GM18498 (cell line): Measurements from ENCODE around the gene OSER1.

ENCODE experiments used
- ATAC-seq: cut with Tn5 transposase; IDR thresholded peaks from one replicate; pipeline ENCODE4 v1.9.1; 2021; ENCODE audit warnings: mild to moderate bottlenecking, moderate library complexity; ENCODE audit not compliant: unreplicated experiment

OSER1 gene

DNA sequence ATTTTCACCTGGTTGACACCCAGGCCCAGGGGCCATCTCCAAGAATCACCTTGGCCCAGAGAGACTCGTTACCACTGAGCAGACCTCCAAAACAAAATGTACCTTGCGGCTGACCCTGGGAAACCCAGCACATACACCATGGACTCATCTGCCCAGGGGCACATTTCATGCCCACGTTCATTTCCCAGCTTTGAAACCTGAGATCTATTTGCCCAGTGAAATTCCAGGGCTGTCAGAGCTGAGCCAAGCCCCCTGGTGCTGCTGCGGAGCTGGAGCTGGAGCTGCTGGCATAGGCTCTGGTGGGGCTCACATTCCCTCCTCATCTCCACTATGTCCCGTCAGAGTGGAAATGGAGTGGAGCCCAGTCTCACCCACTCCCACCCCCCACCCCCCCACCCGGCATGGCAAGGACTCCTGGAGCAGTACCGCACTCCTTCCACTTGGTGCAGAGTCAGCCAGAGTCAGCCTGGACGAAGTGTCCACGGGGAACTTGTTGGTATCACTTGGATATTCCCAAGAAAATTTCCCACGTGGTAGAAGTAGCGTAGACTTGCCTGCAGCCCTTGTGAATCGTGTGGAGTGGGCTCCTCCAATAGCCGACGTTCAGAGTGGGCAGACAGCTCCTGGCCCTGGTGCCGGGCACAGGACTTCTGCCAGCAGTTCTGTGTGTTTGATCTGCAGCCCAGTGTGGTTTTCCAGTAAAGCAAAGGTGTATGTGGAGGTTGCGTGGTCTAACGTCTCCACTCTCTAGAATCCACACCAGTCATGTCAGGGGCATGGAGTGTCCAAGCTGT is 18.1 kb upstream of the OSER1 start:
- no peak for ATAC-seq

DNA sequence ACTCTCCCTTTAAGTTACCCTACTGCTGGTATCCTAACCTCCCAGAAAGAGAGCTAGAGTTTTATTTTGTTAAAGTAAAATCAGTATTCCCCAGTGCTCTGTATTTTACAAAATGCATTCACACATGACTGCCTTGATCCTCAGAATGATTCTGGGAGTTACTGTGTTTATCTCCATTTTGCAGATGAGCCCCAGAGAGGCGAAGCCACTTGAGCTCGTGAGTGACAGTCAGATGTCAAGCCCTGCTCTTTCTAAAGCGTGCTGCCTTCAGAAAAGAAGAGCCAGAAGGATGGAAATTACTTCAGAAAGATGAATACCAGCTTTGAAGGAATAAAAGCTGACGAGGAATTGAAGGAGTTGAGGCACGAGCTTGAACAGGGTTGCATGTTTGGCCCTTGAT is 14.1 kb upstream of the OSER1 start:
- no peak for ATAC-seq

DNA sequence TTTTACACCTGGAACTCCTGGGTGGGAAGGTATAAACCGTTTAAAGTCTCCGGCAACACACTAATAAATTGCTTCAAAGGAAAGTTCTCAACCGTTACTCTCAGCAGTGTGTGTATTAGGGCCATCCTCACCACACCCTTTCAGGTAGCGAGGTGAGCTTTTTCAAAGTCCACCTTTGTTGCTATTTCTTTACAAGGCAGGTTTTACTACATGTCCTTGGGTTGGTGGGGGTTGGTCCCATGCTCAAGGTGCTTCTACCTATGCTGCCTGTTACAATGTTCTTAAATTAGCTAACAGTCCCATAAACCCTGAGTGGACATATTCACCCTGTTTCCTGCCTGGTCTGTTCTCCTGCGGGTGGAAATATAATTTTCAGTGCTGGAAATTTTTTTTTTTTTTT is 13.2 kb upstream of the OSER1 start:
- ATAC-seq, result no peak

DNA sequence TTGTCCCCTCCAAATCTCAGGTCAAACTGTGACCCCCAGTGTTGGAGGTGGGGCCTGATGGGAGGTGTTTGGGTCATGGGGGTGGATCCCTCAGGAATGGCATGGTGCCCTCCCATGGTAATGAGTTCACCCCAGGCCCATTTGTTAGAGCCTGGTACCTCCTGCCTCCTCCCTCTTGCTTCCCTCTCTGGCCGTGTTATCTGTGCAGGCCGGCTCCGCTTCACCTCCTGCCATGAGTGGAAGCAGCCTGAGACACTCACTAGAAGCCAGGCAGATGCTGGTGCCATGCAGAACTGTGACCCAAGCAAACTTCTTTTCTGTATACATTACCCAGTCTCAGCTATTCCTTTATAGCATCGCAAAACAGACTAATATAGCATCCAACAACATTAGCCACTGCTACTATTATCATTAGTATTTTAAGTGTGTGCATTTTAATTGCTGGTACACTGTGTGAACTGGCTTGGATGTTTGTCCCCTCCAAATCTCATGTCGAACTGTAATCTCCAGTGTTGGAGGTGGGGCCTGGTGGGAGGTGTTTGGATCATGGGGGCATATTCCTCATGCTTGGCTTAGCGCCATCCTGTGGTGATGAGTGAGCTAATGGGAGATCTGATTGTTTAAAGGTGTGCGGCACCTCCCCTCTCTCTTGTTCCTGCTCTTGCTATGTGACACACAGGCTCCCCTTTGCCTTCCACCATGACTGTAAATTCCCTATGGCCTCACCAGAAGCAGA is 12.2 kb upstream of the OSER1 start:
- no peak for ATAC-seq

DNA sequence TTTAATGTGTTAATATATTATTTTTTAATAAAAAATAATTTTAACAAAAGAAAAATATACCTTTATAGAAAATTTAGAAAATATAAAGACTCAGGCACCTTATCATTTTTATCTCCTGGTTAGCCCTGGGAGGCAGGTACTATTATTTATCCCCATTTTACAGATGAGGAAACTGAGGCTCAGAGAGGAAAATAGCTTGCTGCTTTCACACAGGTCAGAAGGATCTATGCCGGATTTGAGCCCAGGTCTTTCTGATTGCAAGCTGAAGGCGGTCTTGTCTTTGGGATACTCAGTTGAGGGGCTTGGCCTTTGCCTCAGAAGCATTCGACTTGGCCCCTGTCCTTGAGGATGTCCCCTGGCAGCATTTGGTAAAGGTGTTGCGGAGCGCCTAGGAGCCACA is 11.5 kb upstream of the OSER1 start:
- no peak for ATAC-seq

DNA sequence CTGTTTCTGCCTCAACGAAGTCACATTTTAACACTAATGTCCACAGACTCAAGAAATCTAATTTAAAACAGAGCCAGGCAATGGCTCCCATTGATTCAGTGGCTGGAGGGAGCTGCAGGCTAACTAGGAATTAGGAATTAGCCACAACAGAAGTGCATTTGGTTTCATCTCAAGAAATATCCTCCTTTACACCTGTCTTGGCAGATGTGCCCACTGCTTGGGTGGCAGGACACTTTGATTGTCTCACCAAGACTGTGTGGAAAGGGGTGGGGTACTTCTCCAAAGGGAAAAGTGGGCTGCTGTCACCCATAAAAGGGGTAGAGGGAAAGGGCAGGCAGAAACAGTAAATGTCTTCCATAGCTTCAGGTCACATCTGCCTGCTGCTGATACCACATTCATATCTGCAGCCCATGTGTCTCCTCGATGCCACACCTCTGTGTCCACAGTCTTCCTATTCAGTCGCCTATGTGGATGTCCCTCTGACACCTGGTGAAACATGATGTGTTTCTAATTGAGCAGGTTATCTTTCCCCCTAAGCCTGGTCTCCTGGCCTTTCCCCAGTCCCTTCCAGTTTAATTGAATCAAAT is 10.9 kb upstream of the OSER1 start:
- ATAC-seq, result no peak

DNA sequence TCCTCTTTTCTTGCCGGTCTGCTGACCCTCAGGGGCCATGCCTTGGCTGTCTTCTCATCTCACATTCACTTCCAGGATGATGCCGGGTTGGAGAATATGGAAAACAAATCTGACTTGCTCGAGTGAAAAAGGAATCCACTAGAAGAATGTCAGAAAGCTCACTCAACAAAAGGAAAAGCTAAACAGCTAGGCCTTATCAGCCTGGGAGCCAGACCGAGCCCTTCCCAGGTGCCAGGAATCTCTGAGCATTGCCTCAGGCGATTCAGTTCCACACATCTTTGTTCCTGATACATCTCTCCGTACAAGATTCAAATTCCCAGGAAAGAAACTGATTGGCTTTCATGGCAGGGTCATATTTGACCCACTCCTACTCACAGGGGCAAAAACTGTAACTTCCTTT is 9.2 kb upstream of the OSER1 start:
- no peak for ATAC-seq

DNA sequence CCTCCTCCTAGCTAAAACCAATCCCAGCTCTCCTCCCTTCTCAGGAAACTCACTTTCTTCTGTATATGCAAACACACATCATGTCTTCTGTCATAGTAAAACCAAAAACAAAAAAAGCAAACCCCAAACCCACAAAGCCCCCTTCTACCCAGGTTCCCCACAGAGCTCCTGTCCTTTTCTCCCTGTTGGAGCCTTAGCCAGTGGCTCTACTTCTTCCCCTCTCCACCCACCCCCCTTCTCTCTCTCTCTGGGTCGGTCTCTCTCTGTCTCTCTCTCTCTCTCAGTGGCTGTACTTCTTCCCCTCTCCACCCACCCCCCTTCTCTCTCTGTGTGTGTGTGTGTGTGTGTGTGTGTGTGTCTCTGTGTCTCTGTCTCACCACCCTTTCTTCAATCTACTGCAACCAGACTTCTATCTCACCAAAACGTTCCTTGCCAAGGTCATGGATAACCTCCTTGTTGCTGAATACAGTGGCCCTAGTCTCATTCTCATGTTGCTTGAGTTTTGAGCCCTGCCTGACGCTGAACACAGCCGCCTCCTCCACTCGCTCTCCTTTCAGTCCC is 8.7 kb upstream of the OSER1 start:
- ATAC-seq, result no peak

DNA sequence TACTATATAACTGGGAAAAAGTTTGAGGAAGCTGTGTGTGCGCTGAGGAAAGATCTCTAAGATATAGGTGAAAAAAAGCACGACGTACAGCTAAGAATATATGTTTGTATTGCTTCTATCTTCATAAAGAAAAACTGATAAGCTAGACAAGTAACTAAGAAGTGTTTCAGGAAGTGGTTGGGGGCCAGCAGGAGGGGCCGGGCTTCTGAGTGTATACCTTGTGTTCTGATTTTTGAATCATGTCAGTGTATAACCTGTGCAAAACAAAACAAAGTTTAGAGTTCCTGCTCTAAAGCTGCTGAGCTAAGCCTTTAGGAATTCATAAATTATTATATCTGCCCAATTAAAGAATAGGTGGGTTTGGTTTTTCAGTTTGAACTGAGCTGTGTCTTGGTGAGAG is 7.9 kb upstream of the OSER1 start:
- no peak for ATAC-seq

DNA sequence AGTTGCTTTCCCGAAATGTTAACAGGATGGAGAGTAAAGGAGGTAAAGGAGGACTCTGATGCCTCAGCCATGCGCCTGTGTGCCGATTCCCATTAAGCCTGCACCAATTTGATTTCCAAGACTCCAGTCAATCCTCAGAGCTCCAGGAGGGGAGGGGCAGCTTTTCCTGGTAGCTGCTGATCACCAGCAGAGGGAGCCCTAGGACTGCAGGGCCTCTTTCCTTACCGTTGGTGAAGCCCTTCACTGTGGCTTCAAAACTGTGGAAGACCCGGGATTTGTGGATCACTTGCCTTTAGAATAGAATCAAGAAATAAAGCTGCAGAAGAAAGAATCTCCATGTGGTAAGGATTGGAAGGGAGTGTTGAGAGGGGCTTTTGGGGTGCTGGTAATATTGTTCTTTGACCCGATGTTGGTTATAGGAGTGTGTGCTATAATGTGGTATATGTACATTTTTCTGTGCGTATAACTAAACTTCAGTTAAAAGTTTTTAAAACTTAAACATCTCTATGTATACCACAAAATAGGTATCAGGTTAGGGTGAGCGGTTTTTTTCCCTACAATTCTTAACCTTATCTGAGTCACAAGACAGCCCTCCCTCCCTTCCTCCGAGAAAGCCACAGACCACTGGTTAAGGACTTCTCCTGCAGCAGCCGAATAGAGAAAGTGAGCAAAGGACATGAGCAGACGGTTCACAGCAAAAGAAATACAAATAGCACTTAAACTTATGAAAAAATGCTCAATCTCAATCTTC is 6.9 kb upstream of the OSER1 start:
- ATAC-seq, result no peak

DNA sequence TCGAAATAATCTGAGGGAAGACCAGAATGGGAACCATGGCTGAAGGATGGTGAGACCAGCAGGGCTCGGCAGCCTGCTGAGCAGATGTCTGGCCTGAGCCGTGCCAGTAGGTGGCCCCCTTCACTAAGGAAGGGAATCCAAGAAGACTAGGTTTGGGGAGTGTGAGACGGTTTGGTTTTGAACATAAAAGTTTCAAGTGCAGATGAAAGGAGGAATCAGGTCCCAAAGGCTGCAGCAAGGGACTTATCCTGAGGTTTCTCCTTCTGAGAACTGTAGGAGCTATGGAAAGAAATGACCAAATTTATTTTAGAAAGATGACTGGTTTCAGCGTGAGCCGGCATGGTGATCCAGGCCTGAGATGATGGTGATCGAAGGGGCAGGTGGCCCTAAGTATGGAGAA is 4.6 kb upstream of the OSER1 start:
- no peak for ATAC-seq

DNA sequence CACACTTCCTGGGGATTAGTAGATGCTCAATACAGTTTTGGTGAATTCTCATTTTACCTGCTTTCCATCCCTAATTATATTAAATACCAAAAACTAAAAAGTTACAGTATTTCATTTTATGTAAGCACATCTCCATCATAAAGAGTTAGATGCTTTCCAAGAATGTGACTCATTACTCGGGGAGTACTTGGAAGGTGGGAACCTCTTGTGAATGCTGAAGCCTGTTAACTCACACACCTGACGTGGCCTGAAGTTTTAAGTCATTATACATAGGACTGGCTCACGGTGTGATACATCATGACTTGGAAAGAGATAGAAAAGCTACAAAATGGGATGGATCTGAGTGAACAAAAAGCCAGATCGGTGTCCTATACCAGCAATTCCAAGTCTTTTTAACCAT is 2.2 kb upstream of the OSER1 start:
- ATAC-seq, result no peak

DNA sequence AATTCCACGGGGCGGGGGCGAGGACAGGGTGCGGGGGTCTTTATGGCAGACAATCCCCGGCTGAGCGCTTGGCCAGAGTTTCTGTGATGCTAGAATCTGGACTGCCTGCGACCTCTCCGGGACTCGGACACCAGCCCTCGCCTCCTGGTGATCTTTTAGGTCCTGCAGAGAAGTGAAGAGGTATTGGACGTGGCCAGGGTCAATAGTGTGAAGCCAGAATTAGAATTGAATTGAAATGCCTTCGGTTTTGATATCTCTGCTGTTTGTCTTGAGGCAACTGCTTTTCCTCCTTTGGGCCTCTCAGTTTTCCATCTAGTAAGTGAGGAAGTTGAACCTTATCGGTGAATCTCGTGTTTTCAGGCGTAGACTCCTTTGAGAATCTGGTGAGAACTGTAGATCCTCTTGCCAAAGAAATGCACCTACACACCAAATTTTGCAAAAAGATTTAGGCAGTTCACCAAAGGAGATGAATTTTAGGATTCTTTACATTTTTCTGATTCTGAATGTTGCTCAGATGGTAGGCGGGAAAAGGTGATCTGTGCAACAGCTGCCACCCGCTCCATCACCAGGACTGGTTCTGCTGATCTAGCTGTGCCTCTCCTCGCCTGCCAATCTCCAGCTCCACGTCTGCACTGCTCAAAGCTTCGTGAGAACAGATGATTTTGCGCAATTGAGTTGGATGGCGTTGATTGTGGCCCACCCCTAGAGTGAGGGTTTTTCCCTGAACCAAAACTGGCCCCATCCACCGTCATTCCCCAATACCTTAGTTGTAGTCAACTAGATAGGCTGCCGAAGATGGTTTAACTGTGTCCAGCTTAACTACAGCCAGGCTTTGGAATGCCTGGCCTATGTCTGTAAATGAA is 837 bp upstream of the OSER1 start:
- ATAC-seq, result no peak

DNA sequence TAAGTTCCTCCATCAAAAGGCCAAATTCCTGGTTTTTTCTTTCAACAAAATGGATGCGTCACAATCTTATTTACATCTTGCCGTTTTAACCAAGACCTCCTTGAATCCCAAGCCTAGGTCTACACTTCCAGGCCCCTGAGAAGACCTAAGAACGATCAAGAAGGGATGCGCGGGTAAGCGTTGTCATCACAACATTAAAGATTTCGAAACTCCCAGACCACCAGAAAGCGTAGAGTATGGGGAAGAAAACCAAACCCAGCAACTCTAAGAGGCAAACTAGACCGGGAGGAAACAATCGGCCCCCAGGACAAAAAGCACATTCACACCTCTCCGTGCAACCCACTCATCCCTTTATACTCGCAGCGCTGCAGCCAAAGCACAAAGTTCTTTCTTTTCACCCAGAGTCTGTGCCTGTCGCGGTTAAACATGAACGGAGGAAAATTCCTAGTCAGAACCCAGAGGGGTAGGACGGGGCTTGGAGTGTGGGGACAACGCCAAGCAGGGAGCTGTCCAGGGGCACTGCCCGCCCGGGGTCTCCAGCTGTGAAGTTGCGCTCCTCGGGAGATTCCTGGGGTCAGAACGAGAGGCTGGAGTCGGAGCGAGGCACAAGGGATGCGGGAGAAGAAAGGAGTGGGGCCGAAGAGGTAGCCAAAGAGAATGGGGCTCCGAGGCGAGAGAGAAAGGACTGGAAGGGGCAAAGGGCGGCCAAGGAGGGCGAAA is 725 bp downstream of the OSER1 start:
- no peak for ATAC-seq

DNA sequence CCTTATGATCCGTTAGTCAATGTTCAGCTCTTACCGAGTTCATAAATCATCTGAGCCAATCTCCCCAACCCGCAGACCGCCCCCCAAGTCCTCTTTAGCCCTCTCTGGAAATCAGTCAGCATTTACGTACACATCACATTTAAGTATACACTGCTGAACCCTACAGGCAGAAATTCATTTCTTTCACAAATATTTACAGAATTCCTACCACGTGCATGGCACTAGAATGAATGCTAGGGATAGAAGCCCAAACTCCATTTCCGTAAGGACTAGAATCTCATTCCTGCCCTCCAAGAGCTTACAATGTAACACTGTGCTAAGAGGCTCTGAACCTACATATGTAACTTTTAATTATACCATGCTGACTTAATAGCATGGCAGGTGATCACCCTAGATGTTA is 1.8 kb downstream of the OSER1 start:
- ATAC-seq, result no peak

DNA sequence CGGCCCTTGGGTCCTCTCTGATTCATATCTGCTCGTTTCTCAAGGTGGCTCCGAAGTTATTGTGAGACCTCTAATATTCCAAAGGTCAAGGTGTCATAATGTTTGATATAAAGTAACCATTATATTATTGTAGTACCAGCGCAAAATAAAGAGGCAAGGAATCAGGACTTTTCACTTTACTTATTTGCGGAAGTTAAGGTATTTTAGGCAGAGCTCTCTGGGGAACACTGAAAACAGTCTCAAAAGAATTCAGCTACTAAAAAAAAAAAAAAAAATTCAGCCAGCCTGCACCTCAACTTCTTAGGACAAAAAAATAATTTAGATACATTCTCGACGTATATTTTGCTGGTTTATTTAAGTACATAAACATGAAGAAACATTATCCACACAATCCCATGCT is 2.4 kb downstream of the OSER1 start:
- ATAC-seq, result no peak

DNA sequence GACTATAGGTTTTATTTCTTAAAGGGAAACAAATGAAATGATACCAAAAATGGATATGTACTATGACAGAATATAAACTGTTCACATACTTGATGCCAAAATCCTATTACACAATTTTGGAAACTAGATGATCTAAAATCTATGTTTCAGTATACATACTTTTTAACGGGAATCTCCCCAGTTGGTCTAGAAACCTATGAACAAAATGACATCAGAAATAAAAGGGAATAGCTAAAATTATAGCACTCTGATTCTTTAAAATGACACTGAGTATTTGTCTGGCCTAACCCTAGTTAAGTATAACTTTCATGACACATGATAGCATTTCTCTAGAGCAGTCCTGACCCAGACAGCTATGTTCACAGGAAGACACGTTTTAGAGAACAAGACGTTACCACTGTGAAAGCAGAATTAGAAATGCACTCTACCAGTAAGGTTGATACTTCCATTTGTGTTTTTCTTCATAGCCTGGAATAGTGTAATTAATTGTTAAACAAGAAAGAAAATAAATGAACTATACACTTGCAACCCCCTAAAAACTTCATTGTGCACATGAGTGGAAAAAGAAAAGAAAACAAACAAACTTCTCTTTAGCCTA is 3.3 kb downstream of the OSER1 start:
- no peak for ATAC-seq

DNA sequence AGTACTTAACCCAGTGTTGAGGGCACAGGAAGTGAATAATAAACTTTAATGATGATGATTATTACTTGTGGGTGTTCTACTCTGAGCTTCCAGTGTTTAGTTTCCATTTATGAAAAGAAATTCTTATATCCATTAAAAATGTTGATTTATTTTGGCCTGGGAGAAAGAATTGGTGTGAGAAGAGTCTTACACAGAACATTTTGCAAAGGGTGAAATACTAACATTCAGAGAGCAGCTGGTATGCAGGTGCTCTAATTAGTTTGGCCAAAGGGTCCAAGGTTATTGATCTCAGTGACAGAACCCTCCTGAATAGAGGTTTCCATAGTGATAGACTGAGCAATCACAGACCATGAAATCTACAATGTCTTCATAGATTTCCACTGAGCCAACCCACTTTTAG is 4.4 kb downstream of the OSER1 start:
- ATAC-seq, result no peak

DNA sequence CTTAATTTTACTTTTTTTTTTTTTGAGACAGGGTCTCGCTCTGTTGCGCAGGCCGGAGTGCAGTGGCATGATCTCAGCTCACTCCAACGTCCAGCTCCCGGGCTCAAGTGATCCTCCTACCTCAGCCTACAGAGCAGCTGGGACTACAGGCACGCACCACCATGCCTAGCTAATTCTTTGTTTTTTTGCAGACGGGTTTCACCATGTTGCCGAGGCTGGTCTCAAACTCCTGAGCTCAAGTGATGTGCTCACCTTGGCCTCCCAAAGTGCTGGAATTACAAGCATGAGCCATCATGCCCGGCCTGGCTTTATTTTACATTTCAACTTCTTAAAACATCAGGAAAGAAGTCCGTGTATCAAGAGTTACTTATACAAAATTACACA is 5.7 kb downstream of the OSER1 start:
- ATAC-seq, result no peak
